ENCODE results near the gene ZFYVE28.

ZFYVE28 gene

DNA sequence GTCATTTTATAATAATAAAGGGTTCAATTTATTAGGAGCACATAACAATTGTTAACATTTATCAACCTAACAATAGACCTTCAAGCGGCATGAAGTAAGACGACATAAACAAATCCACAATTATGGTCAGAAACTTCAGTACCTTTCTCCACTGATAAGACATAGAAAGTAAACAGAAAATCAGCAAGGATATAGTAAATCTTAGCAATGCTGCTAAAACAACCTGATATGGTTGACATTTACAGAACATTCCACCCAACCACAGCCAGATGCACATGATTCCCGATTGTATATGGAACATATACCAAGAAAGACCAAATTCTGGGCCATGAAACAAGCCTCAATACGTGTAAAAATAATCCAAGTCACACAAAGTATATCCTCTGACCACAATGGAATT lies 71.3 kb downstream of the ZFYVE28 start:
- H3K9ac ChIP-seq (ENCODE audit: low read depth, low read length) = no peak overlapping the region
- H3K9me3 ChIP-seq (ENCODE audit: control insufficient read depth, insufficient read depth, low read length) = no peaks in the 10 kb centered on the region
- no peaks in the 10 kb centered on the region for H3K4me1 ChIP-seq (ENCODE audit: insufficient read depth, low read length)
- no peaks in the 10 kb centered on the region for H3K36me3 ChIP-seq (ENCODE audit: insufficient read depth, low read length)

GRCh38 chr4:2343476-2343875 lies 75.0 kb downstream of the ZFYVE28 start:
- Histone ChIP-seq H3K9me3 (ENCODE audit: control insufficient read depth, insufficient read depth, low read length) (no peaks in the 10 kb centered on the region), H3K9ac (ENCODE audit: low read depth, low read length) (no peak overlapping the region), H3K4me1 (ENCODE audit: insufficient read depth, low read length) (no peaks in the 10 kb centered on the region), H3K36me3 (ENCODE audit: insufficient read depth, low read length) (no peaks in the 10 kb centered on the region)

DNA sequence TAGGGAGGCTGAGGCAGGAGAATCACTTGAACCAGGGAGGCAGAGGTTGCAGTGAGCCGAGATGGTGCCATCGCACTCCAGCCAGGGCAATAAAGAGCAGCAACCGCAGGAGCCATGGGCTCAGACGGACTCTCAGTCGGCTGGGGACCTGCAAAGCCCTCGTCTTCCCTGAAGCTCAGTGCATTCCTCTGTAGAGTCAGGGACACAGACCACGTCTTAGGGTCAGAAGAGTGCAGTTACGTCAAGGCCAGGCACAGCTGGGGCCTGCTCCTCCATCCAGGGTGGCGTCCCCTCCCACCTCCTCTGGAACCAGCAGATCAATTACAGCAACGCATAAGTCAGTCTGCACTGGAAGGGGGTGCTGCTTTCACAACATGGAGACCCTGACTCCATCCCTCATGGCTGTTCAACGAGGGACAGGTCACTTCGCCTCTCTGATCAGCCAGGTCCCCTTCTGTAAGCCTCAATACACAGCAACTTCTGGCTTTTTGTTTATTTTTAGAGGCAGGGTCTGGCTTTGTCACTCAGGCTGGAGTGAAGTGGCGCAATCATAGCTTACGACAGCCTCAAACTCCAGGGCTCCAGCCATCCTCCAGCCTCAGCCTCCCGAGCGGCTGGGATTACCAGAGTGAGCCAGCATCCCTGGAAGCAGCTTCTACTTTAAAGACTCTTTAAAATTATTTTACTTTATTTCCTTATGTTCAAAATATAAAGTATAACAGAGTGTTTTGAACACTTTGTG lies 76.4 kb downstream of the ZFYVE28 start:
- Histone ChIP-seq H3K9ac (ENCODE audit: low read depth, low read length) (no peak overlapping the region), H3K36me3 (ENCODE audit: insufficient read depth, low read length) (no peaks in the 10 kb centered on the region), H3K4me1 (ENCODE audit: insufficient read depth, low read length) (no peaks in the 10 kb centered on the region), H3K9me3 (ENCODE audit: control insufficient read depth, insufficient read depth, low read length) (no peaks in the 10 kb centered on the region)

DNA sequence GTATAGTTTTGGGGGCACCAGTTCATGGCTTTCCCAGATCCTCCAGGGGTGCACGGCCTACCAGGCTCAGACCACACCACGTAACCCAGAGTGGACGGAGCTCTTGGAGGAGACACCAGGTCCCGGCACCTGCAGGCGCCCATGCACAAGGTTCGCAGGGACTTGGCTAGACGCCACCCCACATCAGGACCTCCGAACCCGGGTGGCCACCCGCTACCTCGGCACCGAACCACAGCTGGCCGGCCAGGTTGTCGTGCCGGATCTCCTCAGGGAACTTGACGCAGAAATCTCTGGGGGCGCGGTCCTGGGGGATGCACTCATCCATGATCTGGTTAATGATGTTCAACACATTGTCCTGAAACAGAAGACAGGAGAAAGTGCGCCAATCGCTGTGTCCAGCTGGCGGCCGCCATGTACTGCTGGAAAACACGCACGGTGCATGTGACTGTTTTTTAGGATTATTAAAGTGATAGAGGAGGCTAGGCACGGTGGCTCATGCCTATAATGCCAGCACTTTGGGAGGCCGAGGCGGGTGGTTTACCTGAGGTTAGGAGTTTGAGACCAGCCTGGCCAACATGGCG lies 77.1 kb downstream of the ZFYVE28 start:
- no peaks in the 10 kb centered on the region for H3K36me3 ChIP-seq (ENCODE audit: insufficient read depth, low read length)

DNA sequence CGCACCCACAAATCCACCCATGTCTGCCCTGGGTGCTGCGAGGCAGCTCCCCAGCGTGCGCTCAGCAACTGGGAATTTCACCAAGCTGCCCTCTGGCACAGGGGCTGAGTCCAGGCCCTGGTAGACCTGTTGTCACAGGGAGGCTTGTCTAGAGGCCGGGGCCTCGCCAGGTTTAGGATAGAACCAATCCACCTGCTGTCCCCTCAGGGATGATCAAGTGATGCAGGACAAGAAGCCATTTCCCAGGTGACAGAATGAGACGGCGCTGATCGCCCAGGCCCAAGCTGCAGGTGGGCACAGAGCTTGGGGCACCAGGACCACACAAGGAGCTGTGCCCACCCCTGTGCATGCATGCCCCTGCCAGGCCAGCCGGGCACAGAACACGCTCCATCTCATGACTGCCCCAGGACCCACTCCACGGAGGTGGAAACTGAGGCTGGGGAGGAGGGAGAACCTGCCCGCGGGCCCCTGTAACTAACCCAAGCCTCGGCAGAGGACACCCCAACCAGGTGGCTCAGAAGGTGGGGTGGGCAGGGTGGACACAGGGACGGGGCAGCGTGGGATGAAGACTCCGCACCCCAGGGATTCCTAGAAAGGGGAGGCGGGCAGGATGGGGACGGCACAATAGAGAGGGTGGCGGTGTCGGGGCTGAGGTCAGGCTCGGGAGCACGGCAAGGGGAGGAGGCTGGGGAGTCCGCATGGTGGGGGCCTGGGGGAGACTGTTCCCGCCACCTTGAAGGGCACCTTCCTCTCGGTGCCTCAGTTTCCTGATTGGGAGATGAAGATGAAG lies 78.0 kb downstream of the ZFYVE28 start:
- H3K9ac ChIP-seq (ENCODE audit: low read depth, low read length) = no peak overlapping the region

More for the DNA sequence above, 77.1 kb downstream of the ZFYVE28 start:
- H3K9me3 ChIP-seq (ENCODE audit: control insufficient read depth, insufficient read depth, low read length) = no peaks in the 10 kb centered on the region
- no peaks in the 10 kb centered on the region for H3K4me1 ChIP-seq (ENCODE audit: insufficient read depth, low read length)
- H3K9ac ChIP-seq (ENCODE audit: low read depth, low read length) = no peak overlapping the region

DNA sequence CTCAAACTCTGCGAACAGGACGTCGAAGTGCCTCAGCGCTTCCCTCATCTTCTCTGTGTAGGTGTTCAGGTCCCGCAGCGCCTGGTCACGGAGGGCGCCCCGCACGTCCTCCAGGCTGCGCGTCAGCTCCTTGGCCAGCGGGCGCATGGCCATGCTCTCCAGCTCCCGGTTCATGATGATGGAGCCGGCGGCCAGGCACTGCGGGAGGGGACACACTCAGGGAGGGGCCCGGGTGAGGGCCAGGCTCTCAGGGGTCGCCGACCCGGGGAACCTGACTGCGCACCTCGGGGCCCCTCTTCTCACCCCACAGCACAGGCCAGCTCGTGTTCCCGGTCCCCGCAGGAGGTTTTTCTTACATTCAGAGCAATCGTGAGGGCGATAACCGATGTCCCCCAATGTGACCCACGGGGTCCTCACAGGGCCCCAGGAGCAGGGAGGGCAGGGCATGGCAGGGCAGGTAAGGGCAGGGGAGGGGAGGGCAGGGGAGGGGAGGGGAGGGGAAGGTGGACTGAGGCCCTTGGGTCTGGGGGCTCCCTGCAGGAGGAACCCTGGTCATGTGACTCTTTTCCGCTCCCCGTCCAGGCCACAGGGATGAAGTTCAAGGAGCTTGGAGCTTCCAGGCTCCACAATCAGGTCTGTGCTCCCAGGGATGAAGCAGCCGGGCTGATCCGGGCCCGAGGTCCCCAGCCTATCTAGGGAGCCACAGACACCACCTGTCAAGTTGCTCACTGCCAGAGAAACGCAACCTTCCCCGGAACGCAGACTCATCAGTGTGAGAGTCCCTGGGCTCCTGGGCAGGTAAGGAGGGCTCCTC lies 78.8 kb downstream of the ZFYVE28 start:
- H3K36me3 ChIP-seq (ENCODE audit: insufficient read depth, low read length) = no peaks in the 10 kb centered on the region
- H3K9ac ChIP-seq (ENCODE audit: low read depth, low read length) = no peak overlapping the region
- no peaks in the 10 kb centered on the region for H3K9me3 ChIP-seq (ENCODE audit: control insufficient read depth, insufficient read depth, low read length)
- H3K4me1 ChIP-seq (ENCODE audit: insufficient read depth, low read length) = no peaks in the 10 kb centered on the region

More for the DNA sequence above, 78.0 kb downstream of the ZFYVE28 start:
- no peaks in the 10 kb centered on the region for H3K36me3 ChIP-seq (ENCODE audit: insufficient read depth, low read length)
- no peaks in the 10 kb centered on the region for H3K9me3 ChIP-seq (ENCODE audit: control insufficient read depth, insufficient read depth, low read length)
- no peaks in the 10 kb centered on the region for H3K4me1 ChIP-seq (ENCODE audit: insufficient read depth, low read length)

GRCh38 chr4:2338754-2339457 lies 79.5 kb downstream of the ZFYVE28 start:
- Histone ChIP-seq H3K36me3 (ENCODE audit: insufficient read depth, low read length) (no peaks in the 10 kb centered on the region), H3K4me1 (ENCODE audit: insufficient read depth, low read length) (no peaks in the 10 kb centered on the region), H3K9ac (ENCODE audit: low read depth, low read length) (no peak overlapping the region), H3K9me3 (ENCODE audit: control insufficient read depth, insufficient read depth, low read length) (no peaks in the 10 kb centered on the region)

- H3K9me3 ChIP-seq (ENCODE audit: control insufficient read depth, insufficient read depth, low read length) = no peaks in the 10 kb centered on the region
- H3K9ac ChIP-seq (ENCODE audit: low read depth, low read length) = no peak overlapping the region
- H3K4me1 ChIP-seq (ENCODE audit: insufficient read depth, low read length) = no peaks in the 10 kb centered on the region
- H3K36me3 ChIP-seq (ENCODE audit: insufficient read depth, low read length) = no peaks in the 10 kb centered on the region
Measured at GRCh38 chr4:2337896-2338295, 80.5 kb downstream of the ZFYVE28 start.

DNA sequence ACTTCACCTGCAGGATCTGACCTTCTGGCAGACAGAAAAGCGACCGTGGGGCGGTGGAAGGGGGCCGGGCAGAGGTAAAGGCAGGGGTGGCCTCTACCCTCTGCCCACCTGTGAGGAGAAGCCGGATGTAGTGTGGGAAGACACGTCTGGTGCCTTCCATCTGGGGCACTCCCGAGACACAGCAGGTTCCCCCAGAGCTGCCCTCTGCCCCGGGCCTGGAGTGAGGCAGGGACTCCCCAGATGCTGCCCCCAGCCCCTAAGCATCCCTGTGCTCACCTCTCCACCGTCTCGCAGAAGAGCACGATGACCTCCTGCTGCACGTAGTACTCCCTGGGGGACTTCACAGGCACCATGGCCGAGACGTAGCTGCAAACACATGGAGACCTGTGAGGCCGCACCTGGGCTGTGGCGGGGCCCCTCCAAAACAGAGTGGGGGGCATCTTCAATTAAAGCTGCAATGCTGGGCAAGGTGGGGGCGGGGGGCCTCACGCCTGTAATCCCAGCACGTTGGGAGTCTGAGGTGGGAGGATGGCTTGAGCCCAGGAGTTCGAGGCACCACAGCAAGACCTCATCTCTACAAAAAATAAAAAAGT lies 81.2 kb downstream of the ZFYVE28 start:
- H3K4me1 ChIP-seq (ENCODE audit: insufficient read depth, low read length) = no peaks in the 10 kb centered on the region

DNA sequence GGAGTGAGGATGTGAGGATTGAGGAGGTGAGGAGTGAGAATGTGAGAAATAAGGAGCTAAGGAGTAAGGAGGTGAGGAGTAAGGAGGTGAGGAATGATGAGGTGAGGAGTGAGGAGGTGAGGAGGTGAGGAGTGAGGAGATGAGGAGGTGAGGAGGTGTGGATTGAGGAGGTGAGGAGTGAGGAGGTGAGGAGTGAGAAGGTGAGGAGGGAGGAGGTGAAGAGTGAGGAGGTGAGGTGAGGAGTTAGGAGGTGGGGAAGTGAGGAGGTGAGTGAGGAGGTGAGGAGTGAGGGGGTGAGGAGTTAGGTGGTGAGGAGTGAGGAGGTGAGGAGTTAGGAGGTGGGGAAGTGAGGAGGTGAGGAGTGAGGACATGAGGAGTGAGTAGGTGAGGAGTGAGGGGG lies 81.8 kb downstream of the ZFYVE28 start:
- Histone ChIP-seq H3K36me3 (ENCODE audit: insufficient read depth, low read length) (no peaks in the 10 kb centered on the region), H3K4me1 (ENCODE audit: insufficient read depth, low read length) (no peaks in the 10 kb centered on the region), H3K9ac (ENCODE audit: low read depth, low read length) (no peak overlapping the region), H3K9me3 (ENCODE audit: control insufficient read depth, insufficient read depth, low read length) (no peaks in the 10 kb centered on the region)

More for the DNA sequence above, 81.2 kb downstream of the ZFYVE28 start:
- Histone ChIP-seq H3K9ac (ENCODE audit: low read depth, low read length) (no peak overlapping the region), H3K36me3 (ENCODE audit: insufficient read depth, low read length) (no peaks in the 10 kb centered on the region), H3K9me3 (ENCODE audit: control insufficient read depth, insufficient read depth, low read length) (no peaks in the 10 kb centered on the region)

GRCh38 chr4:2335729-2336101 lies 82.7 kb downstream of the ZFYVE28 start:
- no peak overlapping the region for H3K9ac ChIP-seq (ENCODE audit: low read depth, low read length)
- no peaks in the 10 kb centered on the region; the same call in 1 of the 2 replicates for H3K36me3 ChIP-seq (ENCODE audit: insufficient read depth, low read length)
- no peaks in the 10 kb centered on the region for H3K4me1 ChIP-seq (ENCODE audit: insufficient read depth, low read length)
- H3K9me3 ChIP-seq (ENCODE audit: control insufficient read depth, insufficient read depth, low read length) = no peaks in the 10 kb centered on the region

DNA sequence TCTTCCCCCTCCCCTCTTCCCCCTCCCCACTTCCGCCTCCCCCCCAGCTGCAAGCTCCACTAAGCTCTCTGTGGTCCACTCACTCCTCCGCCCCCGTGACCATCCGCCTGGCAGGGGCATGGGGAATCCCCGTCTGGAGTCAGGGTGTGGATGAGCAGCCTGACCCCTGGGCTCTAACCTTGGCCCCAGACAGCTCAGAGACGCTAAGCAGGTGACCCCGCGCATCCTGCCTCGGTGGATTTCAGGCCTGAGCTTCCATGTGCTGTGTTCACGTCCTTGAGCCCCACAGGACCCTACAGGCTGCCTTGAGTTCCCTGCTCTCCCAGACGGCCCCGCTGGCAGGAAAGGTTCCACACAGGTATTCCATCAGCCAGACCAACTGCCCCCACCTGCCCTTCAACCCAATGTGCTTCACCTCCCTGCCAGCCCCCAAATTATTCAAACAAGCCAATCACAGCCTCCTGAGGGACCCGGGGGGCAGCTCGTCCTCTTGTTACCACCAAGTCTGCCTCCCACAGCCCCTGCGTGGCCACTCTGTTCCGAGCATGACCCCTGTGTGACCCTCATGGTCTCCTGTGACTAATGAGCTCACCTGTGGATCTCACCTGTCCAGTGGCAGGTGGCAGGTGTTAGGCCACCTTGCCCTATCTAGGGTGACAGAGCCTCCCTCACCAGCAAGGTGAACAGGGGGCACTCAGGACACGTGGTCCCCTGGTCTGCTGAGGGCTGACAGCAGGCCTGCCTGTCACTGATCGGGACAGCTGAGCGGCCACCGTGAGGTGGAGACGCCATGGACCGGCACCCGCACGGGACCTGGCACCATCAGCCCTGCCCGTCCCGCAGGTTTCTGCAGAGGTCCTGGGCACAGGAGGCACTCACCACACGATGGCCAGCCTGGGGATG lies 83.4 kb downstream of the ZFYVE28 start:
- H3K9ac ChIP-seq (ENCODE audit: low read depth, low read length) = no peak overlapping the region

More for the DNA sequence above, 83.4 kb downstream of the ZFYVE28 start:
- H3K9me3 ChIP-seq (ENCODE audit: control insufficient read depth, insufficient read depth, low read length) = no peaks in the 10 kb centered on the region
- no peaks in the 10 kb centered on the region; the same call in 1 of the 2 replicates for H3K36me3 ChIP-seq (ENCODE audit: insufficient read depth, low read length)
- H3K4me1 ChIP-seq (ENCODE audit: insufficient read depth, low read length) = no peaks in the 10 kb centered on the region
